ENCODE results near the gene ZNF592. TPM values are rescaled to one million over a fixed set of nuclear protein-coding genes. Genes with fewer than 3 reads are reported as not detected.

The ZNF592 gene
- total and polyA plus RNA-seq, 9 of the 15 experiments (the other 6 are each of a cell fraction or from before 2014, with no cell fraction given) = 0.88 to 23.8 (median 7.4) TPM

GRCh38 chr15:84812842-84813241, 64.5 kb downstream of the ZNF592 start:
- 39% methylated on average over 2 of the region's 2 CpGs for WGBS (ENCODE audit: insufficient coverage, low coverage, missing lambda C conversion rate)
- Histone ChIP-seq H3K27me3 (ENCODE audit: control insufficient read depth in 2 of 2, insufficient read depth in 2 of 2, low read length in 2 of 2) (no peaks in the 10 kb centered on the region), H3K27ac (ENCODE audit: extremely low read depth, low read depth, low read length) (no peak overlapping the region), H2AFZ (ENCODE audit: low read depth, low read length) (no peak overlapping the region), H3K9ac (ENCODE audit: insufficient read depth in 1 of 2, low read depth in 2 of 2, low read length in 2 of 2) (no peak overlapping the region), H3K9me3 (replicated peaks; ENCODE audit: control insufficient read depth, insufficient read depth, low read depth, low read length) (no peaks in the 10 kb centered on the region), H4K20me1 (replicated peaks; ENCODE audit: control insufficient read depth, insufficient read depth, low read length) (no peaks in the 10 kb centered on the region), H3K4me2 (ENCODE audit: insufficient read depth, low read length) (no peak overlapping the region), H3K9me1 (ENCODE audit: control insufficient read depth, insufficient read depth, low read length) (no peaks in the 10 kb centered on the region), H3K36me3 (ENCODE audit: control insufficient read depth, insufficient read depth, low read length) (no peaks in the 10 kb centered on the region; the same call in 2 of the 3 replicates), H3K4me3 (no peak overlapping the region), H3K4me1 (replicated peaks in 1 of 2; ENCODE audit: control insufficient read depth in 2 of 2, insufficient read depth in 2 of 2, low read length in 2 of 2) (peaks cover 2 to 5% of the 10 kb centered on the region in 2 experiments; a peak in 4 of 5 replicates), H3K79me2 (ENCODE audit: control insufficient read depth, insufficient read depth, low read length) (no peaks in the 10 kb centered on the region)
- in situ Hi-C loops (cut with MboI) (no loop called here), intact Hi-C loops (cut with micrococcal nuclease) (no loop called here)
- ChIA-PET POLR2A (interaction anchor here (0.7 to 3.3 kb wide), 2 partner anchors 9 to 106 kb away, joined by 3 to 15 read pairs; no protein-coding TSS in a partner anchor), CTCF (ENCODE audit: low intra/inter-chr PET ratio) (no interaction called here)
- TF ChIP-seq ZNF431 (CRISPR knock-in tag; IDR thresholded peaks at IDR 0.05) = no peak
- no peak for TF ChIP-seq ZFP1 (CRISPR knock-in tag; IDR thresholded peaks at IDR 0.05)
- TF ChIP-seq ZSCAN32 (CRISPR knock-in tag; IDR thresholded peaks at IDR 0.05) = no peak
- TF ChIP-seq ZBTB11 (CRISPR knock-in tag; IDR thresholded peaks at IDR 0.05) = no peak
- no peak for TF ChIP-seq RERE (CRISPR knock-in tag; IDR thresholded peaks at IDR 0.05; ENCODE audit: borderline replicate concordance)
- FAIRE-seq (no peak), DNase-seq (ENCODE audit: extremely low read depth in 1 of 4, low spot score in 3 of 4) (no peak), ATAC-seq (no peak)
- BruUV-seq (replicated peaks) = no TSS peak

All from K562 (cell line).